Measurements from ENCODE around the gene ANKRD60.

- no peak for TF ChIP-seq CTCF (IDR thresholded peaks at IDR 0.05; ENCODE audit: borderline replicate concordance, extremely low read depth, low read length, poor library complexity, severe bottlenecking)
- TF ChIP-seq EZH2 (IDR thresholded peaks at IDR 0.05; ENCODE audit: borderline replicate concordance, low read depth, low read length, severe bottlenecking) = no peak
These were observed 23.6 kb upstream of the ANKRD60 start for GRCh38 chr20:58251979-58252591.
